Ectodermal cell (in vitro differentiated cells): ENCODE data around the gene SMIM8.
"Not testable (repeated sequence)": the region's sequence is repeated elsewhere in the genome, so short reads cannot be mapped to it uniquely, and the experiment has no call there.

ENCODE experiments used
- H3K27ac ChIP-seq: 2 replicates; pipeline ENCODE4 v1.7.0; 2013; ENCODE audit warnings: mild to moderate bottlenecking, low read depth, low read length; ENCODE audit not compliant: insufficient read depth, poor library complexity, severe bottlenecking
- H3K27me3 ChIP-seq: 2 replicates; pipeline ENCODE4 v1.7.0; 2013; ENCODE audit warnings: mild to moderate bottlenecking, low read length; ENCODE audit not compliant: insufficient read depth, control insufficient read depth, poor library complexity, severe bottlenecking
- H3K36me3 ChIP-seq: one replicate; pipeline ENCODE4 v1.7.0; 2013; ENCODE audit warnings: low read length; ENCODE audit not compliant: control insufficient read depth, insufficient read depth
- H3K4me1 ChIP-seq: one replicate; pipeline ENCODE4 v1.7.0; 2013; ENCODE audit warnings: low read length; ENCODE audit not compliant: control insufficient read depth, insufficient read depth
- H3K4me3 ChIP-seq: 2 replicates; pipeline ENCODE4 v1.7.0; 2013; ENCODE audit warnings: low read depth, low read length, control low read depth; ENCODE audit not compliant: insufficient read depth
- H3K9me3 ChIP-seq: 2 replicates; pipeline ENCODE4 v1.7.0; 2013; ENCODE audit warnings: mild to moderate bottlenecking, low read length, moderate library complexity; ENCODE audit not compliant: control insufficient read depth
- WGBS, 2 experiments: methylation state at CpG; one replicate each; pipeline ENCODE4 v1.1.7; 2013; ENCODE audit warnings: missing lambda C conversion rate in 2 of 2; 5-methylcytosine and 5-hydroxymethylcytosine counted together

The SMIM8 gene

DNA sequence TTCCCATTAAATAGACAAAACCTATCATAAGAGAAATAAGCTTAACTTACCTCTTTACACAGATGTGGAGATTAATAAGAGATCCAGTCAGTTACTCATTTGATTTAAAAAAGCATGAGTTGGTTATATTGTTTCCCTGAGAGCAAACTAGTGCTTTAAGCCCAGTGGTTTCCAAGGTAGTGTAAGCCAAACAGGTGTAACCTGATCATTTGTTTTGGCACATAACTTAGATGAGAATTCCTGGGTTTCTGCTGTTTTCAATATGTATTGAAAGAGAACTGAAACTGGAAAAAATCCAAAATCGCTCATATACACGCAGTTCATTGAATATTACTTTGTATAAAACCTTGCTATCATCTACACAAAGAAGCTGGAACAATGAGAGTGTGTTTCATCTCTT is 30.5 kb upstream of the SMIM8 start:
- Histone ChIP-seq H3K4me3 (no peak overlapping the region), H3K36me3 (no peaks in the 10 kb centered on the region), H3K27ac (no peak overlapping the region), H3K9me3 (no peaks in the 10 kb centered on the region), H3K27me3 (no peaks in the 10 kb centered on the region), H3K4me1 (no peaks in the 10 kb centered on the region)
- WGBS, 2 experiments: 100% methylated on average over 2 of the region's 2 CpGs; no CpG with 5 or more reads in 1 of the 2 experiments

DNA sequence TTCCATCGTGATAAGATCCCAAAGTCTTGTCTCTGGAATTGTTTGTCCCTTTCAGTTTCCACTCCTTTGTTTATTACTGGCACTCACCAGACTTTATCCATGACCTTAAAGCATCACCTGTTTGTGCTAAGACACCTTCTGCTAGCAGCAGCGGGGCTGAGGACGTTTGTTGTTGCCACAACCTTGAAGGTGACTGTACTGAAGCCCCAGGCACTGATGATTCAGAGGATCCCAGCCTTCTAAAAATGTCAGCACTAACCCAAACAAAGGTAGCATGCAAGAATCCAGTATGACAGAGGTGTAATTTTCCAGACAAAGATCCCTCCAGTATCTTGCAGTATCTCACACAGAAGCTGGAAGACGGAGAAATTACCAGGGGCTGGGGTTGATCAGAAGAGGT is 28.9 kb upstream of the SMIM8 start:
- no peak overlapping the region for H3K27ac ChIP-seq
- no peaks in the 10 kb centered on the region for H3K4me1 ChIP-seq
- no peaks in the 10 kb centered on the region for H3K9me3 ChIP-seq
- no peaks in the 10 kb centered on the region for H3K27me3 ChIP-seq
- WGBS, 2 experiments: 91 to 92% methylated on average over 4 of the region's 4 CpGs
- no peaks in the 10 kb centered on the region for H3K36me3 ChIP-seq
- H3K4me3 ChIP-seq: no peak overlapping the region

GRCh38 chr6:87297119-87297518 is 25.3 kb upstream of the SMIM8 start:
- Histone ChIP-seq H3K36me3 (no peaks in the 10 kb centered on the region), H3K4me1 (no peaks in the 10 kb centered on the region), H3K27ac (no peak overlapping the region), H3K9me3 (no peaks in the 10 kb centered on the region), H3K4me3 (no peak overlapping the region), H3K27me3 (no peaks in the 10 kb centered on the region)
- no CpG with 5 or more reads among the region's 1 CpG for WGBS, 2 experiments

DNA sequence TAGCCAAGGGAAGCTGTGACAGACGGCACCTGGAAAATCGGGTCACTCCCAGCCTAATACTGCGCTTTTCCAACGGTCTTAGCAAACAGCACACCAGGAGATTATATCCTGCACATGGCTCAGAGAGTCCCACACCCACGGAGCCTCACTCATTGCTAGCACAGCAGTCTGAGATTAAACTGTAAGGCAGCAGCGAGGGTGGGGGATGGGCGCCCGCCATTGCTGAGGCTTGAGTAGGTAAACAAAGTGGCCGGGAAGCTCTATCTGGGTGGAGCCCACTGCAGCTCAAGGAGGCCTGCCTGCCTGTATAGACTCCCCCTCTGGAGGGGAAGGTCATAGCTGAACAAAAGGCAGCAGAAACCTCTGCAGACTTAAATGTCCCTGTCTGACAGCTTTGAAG is 21.1 kb upstream of the SMIM8 start:
- not testable (repeated sequence) for H3K27ac ChIP-seq, H3K4me3 ChIP-seq, H3K4me1 ChIP-seq, H3K36me3 ChIP-seq, H3K27me3 ChIP-seq, H3K9me3 ChIP-seq
- WGBS, 2 experiments: 84 to 85% methylated on average over 9 of the region's 9 CpGs

DNA sequence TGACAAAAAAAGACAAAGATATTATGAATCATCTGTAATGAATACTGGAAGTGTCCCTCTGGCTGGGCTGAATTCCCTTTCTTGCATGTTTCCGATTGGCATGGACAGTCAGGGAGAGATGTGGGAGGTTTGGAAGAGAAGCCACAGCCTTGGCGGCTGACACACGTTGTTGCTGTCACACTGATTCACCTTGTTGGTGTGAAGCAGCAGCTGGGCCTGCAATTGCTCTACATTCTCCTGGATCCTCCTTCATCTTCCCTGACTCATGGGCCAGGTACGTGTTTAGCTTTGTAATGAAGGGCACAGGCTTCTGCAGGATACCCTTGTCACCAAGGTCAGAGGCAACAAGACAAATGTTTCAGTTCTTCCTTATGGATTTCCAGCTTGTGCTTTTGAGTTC is 13.4 kb upstream of the SMIM8 start:
- Histone ChIP-seq H3K4me3 (no peak overlapping the region), H3K27ac (no peak overlapping the region), H3K4me1 (no peaks in the 10 kb centered on the region), H3K9me3 (no peaks in the 10 kb centered on the region), H3K27me3 (no peaks in the 10 kb centered on the region), H3K36me3 (no peaks in the 10 kb centered on the region)
- WGBS, 2 experiments: 79 to 85% methylated on average over 4 of the region's 4 CpGs

DNA sequence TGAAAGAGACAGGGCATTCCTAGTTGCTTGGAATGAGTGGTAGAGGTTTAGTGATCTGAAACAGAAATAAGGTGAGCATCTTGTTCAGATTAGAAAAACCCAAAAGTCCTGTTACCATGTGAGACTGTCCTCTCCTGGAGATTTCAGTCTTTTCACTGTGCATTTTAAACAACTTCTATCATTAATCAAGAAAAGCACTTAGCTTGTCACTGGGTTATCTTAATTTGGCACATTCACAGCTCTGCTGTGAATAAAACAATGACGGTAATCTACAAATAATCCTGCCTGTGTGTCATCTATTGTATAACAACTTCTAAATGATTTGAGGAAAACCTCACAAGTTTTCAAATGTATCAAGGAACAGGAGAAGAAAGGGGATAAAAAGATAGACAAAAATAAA is 9.5 kb upstream of the SMIM8 start:
- H3K27me3 ChIP-seq: no peaks in the 10 kb centered on the region
- H3K4me1 ChIP-seq: no peaks in the 10 kb centered on the region
- no peaks in the 10 kb centered on the region for H3K9me3 ChIP-seq
- H3K27ac ChIP-seq: no peak overlapping the region
- no peak overlapping the region for H3K4me3 ChIP-seq
- no CpG with 5 or more reads among the region's 1 CpG for WGBS, 2 experiments
- no peaks in the 10 kb centered on the region for H3K36me3 ChIP-seq

GRCh38 chr6:87315071-87315470 is 7.3 kb upstream of the SMIM8 start:
- no peaks in the 10 kb centered on the region for H3K9me3 ChIP-seq
- H3K36me3 ChIP-seq: no peaks in the 10 kb centered on the region
- no peak overlapping the region for H3K27ac ChIP-seq
- H3K27me3 ChIP-seq: no peaks in the 10 kb centered on the region
- 95 to 98% methylated on average over 3 of the region's 3 CpGs for WGBS, 2 experiments
- no peak overlapping the region for H3K4me3 ChIP-seq
- H3K4me1 ChIP-seq: no peaks in the 10 kb centered on the region

DNA sequence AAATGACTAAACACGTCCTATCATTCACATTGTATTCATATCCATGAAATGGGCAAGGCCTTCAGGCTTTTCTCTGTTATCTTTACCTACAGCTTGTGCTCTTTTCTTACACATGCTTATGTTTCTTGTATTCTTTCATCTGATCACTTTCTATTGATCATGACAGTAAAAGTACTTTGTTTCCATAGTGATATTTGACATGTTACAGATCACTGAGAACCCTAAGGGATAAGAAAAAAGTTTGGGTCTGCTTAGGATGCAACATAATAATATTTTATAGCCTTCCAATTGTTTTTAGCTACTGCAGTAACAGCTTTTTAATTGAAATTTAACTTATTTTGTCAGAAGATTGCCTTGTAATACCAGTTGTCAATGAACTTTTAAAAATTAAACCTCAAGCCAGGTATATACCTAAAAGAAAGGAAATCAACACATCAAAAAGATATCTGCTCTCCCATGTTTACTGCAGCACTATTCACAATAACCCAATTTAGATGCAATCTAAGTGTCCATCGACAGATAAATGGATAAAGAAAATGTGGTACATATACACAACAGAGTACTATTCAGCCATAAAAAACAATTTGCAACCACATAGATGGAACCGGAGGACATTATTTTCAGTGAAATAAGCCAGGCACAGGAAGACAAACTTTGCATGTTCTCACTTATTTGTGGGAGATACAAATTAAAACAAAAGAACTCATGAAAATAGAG is 3.0 kb upstream of the SMIM8 start:
- no peaks in the 10 kb centered on the region for H3K9me3 ChIP-seq
- 81 to 94% methylated on average over 2 of the region's 3 CpGs for WGBS, 2 experiments
- H3K27ac ChIP-seq: no peak overlapping the region
- H3K36me3 ChIP-seq: no peaks in the 10 kb centered on the region
- no peaks in the 10 kb centered on the region for H3K27me3 ChIP-seq
- no peaks in the 10 kb centered on the region for H3K4me1 ChIP-seq
- H3K4me3 ChIP-seq: no peak overlapping the region

DNA sequence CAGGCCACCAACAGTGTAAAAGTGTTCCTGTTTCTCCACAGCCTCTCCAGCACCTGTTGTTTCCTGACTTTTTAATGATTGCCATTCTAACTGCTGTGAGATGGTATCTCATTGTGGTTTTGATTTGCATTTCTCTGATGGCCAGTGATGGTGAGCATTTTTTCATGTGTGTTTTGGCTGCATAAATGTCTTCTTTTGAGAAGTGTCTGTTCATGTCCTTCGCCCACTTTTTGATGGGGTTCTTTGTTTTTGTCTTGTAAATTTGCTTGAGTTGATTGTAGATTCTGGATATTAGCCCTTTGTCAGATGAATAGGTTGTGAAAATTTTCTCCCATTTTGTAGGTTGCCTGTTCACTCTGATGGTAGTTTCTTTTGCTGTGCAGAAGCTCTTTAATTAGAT is 1.5 kb downstream of the SMIM8 start:
- not testable (repeated sequence) for H3K27ac ChIP-seq, H3K36me3 ChIP-seq, H3K4me1 ChIP-seq, H3K27me3 ChIP-seq, H3K9me3 ChIP-seq, H3K4me3 ChIP-seq
- 91 to 95% methylated on average over 1 of the region's 1 CpG for WGBS, 2 experiments

DNA sequence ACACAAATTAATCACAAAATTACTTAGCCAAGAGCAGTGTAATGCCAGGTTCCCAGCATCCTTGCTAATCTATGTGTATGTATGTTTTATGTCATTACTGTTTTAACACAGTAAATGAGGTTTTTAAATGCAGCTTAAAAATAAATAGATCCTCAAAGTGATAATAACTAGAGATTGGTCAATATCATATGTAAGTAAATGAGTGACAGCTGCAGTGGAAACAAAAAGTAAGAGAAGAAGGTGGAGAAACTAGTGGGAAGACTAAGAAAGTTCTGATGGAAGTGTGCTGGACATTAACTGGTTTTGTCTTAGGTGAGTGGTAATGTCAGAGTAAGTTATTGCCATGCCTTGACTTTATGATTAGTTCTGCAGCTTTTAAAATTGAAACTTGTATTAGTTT is 8.6 kb downstream of the SMIM8 start:
- H3K9me3 ChIP-seq: no peaks in the 10 kb centered on the region
- H3K27ac ChIP-seq: no peak overlapping the region
- H3K36me3 ChIP-seq: no peaks in the 10 kb centered on the region
- H3K4me1 ChIP-seq: peaks cover under 1% of the 10 kb centered on the region
- no peak overlapping the region for H3K4me3 ChIP-seq
- no peaks in the 10 kb centered on the region for H3K27me3 ChIP-seq

DNA sequence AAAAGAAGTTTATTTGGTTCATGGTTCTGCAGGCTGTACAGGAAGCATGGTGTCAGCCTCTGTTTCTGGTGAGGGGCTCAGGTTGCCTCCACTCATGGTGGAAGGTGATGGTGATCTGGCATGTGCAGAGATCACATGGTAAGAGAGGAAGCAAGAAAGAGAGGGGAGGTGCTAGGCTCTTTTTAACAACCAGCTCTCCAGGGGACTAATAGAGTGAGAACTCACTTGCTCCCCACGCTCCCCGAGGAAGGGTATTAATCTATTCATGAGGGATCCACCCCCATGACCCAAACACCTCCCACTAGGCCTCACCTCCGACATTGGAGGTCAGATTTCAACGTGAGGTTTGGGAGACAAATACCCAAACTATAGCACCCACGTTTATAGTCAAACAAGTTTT is 10.6 kb downstream of the SMIM8 start:
- Histone ChIP-seq H3K27me3 (no peaks in the 10 kb centered on the region), H3K4me1 (peaks cover 5% of the 10 kb centered on the region), H3K27ac (no peak overlapping the region), H3K9me3 (no peaks in the 10 kb centered on the region), H3K36me3 (no peaks in the 10 kb centered on the region), H3K4me3 (no peak overlapping the region)
- WGBS, 2 experiments: 61 to 69% methylated on average over 5 of the region's 5 CpGs
